8988T (cell line): ENCODE measurements around the gene APOL4.

Experiments used
- DNase-seq: peaks from one replicate; pipeline ENCODE4 v3.0.0; 2011

Gene APOL4

DNA sequence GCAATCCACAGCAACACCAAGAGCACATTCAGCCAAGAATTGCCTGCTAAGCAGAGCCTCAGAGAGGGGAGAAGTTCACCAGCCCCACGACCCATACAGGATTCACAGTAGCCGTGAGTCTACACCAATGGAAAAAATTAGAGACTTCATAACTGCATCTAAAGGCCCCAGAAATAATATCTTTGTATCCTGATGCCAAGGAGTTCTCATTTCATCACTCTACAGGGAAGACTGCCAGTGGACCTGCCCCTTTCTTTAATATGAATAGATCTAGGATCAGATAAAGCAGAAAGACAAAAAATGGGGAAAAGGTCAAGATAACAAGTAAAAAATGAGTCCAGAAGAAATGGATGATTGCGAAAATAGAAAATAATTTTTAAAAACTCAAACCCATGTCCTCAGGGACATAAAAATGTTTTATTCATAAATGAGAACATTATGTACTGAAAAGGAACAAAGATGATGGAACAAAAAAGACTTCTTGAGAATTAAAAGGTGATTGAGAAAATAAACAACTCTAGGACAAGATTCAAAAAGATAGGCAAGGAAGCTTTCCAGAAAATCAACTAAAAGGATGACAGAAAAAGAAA lies 50.5 kb downstream of the APOL4 start:
- DNase-seq = no peak

DNA sequence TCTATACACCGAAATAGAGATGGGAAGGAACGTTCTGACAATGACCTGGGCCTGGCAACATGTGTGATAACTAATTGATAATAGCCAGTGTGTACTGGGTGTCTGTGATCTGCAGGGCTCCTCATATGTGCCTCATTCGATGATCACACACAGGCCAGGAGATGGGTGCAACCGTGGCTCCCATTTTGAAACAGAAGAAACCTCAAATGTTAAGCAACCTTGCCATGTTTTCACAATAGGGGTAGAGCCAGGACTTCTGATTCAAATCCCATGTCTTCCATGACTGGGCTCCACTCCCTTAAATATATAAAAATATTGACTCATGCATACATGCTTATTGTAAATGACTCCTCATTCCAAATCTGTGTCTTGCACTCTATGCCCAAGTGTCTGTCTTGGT lies 52.2 kb downstream of the APOL4 start:
- no peak for DNase-seq

GRCh38 chr22:36148411-36148810 lies 53.2 kb downstream of the APOL4 start:
- no peak for DNase-seq

GRCh38 chr22:36147196-36147791 lies 54.3 kb downstream of the APOL4 start:
- no peak for DNase-seq

DNA sequence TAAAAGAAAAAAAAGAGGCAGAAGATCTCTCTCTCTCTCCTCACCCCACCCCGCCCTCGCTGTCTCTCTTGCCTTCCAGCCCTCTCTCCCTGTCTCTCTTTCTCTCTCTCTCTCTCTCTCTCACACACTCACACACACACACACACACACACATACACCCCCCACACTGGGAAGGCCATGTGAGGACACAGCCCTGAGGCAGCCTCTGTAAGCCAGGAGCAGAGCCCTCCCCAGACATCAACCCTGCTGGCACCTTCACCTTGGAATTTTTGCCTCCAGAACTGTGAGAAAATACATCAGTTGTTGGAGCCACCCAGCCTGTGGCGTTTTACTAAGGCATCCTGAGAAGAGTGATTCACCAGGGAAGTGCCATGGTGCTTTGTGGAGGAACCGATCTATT lies 55.7 kb downstream of the APOL4 start:
- no peak for DNase-seq

DNA sequence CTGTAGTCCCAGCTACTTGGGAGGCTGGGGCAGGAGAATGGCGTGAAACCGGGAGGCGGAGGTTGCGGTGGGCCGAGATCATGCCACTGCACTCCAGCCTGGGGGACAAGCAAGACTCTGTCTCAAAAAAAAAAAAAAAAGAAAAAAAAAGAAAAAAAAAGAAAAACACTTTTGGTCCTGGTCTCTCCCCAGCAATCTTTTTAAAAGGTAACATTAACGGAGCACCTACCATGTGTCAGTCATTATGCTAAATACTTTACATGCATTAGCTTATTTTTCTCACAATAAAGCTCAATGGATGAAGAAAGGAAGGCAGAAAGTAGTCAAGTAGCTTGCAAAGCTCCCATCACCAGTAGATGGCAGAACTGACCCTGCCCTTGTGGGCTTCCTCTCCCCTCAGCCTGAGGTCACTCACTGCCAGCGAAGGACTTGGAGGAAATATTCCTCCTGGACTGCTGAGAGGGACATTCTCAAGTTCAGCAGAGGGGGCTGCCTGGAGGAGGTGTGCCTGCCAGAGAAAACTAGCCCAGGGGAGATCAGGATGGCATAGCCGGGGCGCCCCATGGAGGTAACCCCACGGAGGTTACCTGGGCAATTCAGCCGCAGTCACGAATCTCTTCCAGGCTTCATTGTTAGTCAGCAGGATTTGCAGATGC lies 56.6 kb downstream of the APOL4 start:
- DNase-seq = no peak

DNA sequence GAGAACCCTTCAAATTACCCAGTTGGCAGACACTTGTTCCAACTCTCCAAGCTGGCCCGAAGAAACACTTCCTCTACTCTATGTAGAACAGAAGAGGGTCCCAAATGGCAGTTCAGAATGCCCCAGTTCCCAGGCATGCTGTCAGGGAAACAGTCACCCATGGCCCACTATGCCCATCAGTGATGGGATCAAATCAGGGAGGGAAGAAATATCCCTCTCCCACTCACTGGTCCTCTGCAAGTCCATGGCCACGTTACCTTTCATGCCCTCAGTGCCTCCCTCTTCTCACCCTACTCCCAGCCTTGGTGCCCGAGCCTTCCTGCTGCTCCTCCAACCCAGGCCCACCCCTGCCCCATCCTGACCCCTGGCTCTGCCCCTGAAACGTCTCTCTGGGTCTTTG lies 57.7 kb downstream of the APOL4 start:
- no peak for DNase-seq

GRCh38 chr22:36143066-36143815 lies 58.4 kb downstream of the APOL4 start:
- no peak for DNase-seq

GRCh38 chr22:36141481-36141880 lies 60.1 kb downstream of the APOL4 start:
- DNase-seq = no peak
